ENCODE measurements around the gene UBE2E2.
"Not testable (repeated sequence)": the region's sequence is repeated elsewhere in the genome, so short reads cannot be mapped to it uniquely, and the experiment has no call there.

Gene UBE2E2

GRCh38 chr3:23587513-23587912 lies 384.4 kb downstream of the UBE2E2 start:
- no peak for DNase-seq (ENCODE audit: low read depth in 2 of 2)

GRCh38 chr3:23588547-23588946 lies 385.4 kb downstream of the UBE2E2 start:
- DNase-seq (ENCODE audit: low read depth in 2 of 2), result no peak

- DNase-seq (ENCODE audit: low read depth in 2 of 2), result no peak
Observed at GRCh38 chr3:23589602-23590001, 386.5 kb downstream of the UBE2E2 start.

GRCh38 chr3:23590424-23591273 lies 387.5 kb downstream of the UBE2E2 start:
- no peak for DNase-seq (ENCODE audit: low read depth in 2 of 2)

- DNase-seq (ENCODE audit: low read depth in 2 of 2), result no peak
Observed at GRCh38 chr3:23591374-23591773, 388.2 kb downstream of the UBE2E2 start.

GRCh38 chr3:23592961-23593931 lies 390.1 kb downstream of the UBE2E2 start:
- no peak for DNase-seq (ENCODE audit: low read depth in 2 of 2)

GRCh38 chr3:23594066-23594465 lies 390.9 kb downstream of the UBE2E2 start:
- no peak for DNase-seq (ENCODE audit: low read depth in 2 of 2)

- DNase-seq (ENCODE audit: low read depth in 2 of 2), result no peak
Observed at GRCh38 chr3:23594894-23595670, 392.0 kb downstream of the UBE2E2 start.

GRCh38 chr3:23595851-23596250 lies 392.7 kb downstream of the UBE2E2 start:
- no peak for DNase-seq (ENCODE audit: low read depth in 2 of 2)

- DNase-seq (ENCODE audit: low read depth in 2 of 2), result no peak
Observed at GRCh38 chr3:23600167-23600871, 397.2 kb downstream of the UBE2E2 start.

- DNase-seq (ENCODE audit: low read depth in 2 of 2), result no peak
Observed at GRCh38 chr3:23601091-23601822, 398.1 kb downstream of the UBE2E2 start.

- no peak for DNase-seq (ENCODE audit: low read depth in 2 of 2)
Observed at GRCh38 chr3:23602971-23603370, 399.8 kb downstream of the UBE2E2 start.

- no peak for DNase-seq (ENCODE audit: low read depth in 2 of 2)
Observed at GRCh38 chr3:23607184-23607847, 404.2 kb downstream of the UBE2E2 start.

GRCh38 chr3:23608650-23609049 lies 405.5 kb downstream of the UBE2E2 start:
- no peak for DNase-seq (ENCODE audit: low read depth in 2 of 2)

GRCh38 chr3:23611737-23612295 lies 408.7 kb downstream of the UBE2E2 start:
- DNase-seq (ENCODE audit: low read depth in 2 of 2), result no peak

- DNase-seq (ENCODE audit: low read depth in 2 of 2), result no peak
Observed at GRCh38 chr3:23612296-23612891, 409.3 kb downstream of the UBE2E2 start.

GRCh38 chr3:23615068-23615467 lies 411.9 kb downstream of the UBE2E2 start:
- no peak for DNase-seq (ENCODE audit: low read depth in 2 of 2)

- DNase-seq (ENCODE audit: low read depth in 2 of 2), result not testable (repeated sequence)
Observed at GRCh38 chr3:23618475-23618874, 415.3 kb downstream of the UBE2E2 start.

All from stimulated activated CD4-positive, alpha-beta T cell treated with anti-CD3 and anti-CD28 coated beads, Interleukin-12 subunit alpha, Interleukin-12 subunit beta, amount 100 ng/mL, for 24 hours (primary cell).